GM21360 (cell line): ENCODE results near the gene PDPN.
"Not testable (repeated sequence)": the region's sequence is repeated elsewhere in the genome, so short reads cannot be mapped to it uniquely, and the experiment has no call there.

ENCODE experiments used
- ATAC-seq: cut with Tn5 transposase; IDR thresholded peaks from one replicate; pipeline ENCODE4 v1.9.1; 2021; ENCODE audit warnings: mild to moderate bottlenecking, moderate library complexity; ENCODE audit not compliant: unreplicated experiment

PDPN gene

DNA sequence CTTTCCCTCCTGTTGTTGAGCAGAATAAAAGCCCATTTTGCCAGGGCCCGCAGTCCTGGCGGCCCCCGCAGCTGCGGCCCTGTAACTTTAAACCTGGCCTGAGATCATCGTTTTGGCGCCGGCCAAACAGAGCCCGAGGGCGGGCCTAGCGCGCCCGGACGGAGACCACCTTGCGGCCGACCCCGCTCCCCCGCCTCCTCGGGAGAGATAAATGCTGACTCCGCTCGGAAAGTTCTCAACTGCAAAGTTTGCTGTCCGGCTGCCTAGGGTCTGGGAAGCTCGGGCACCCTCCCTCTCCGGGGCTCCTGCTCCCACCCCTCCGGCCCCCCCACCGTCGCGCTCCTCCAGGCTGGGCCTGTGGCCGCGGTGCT, at the start of gene PDPN:
TSS of gene PDPN (plus strand) at position 238 of the 371 bp plus-strand sequence. CDS start 202 bp downstream, outside the sequence.
- ATAC-seq: no peak

- no peak for ATAC-seq
Measured at GRCh38 chr1:13535227-13535626, 48.4 kb upstream of the PDPN start.

- ATAC-seq: no peak
Measured at GRCh38 chr1:13536571-13536970, 47.1 kb upstream of the PDPN start.

DNA sequence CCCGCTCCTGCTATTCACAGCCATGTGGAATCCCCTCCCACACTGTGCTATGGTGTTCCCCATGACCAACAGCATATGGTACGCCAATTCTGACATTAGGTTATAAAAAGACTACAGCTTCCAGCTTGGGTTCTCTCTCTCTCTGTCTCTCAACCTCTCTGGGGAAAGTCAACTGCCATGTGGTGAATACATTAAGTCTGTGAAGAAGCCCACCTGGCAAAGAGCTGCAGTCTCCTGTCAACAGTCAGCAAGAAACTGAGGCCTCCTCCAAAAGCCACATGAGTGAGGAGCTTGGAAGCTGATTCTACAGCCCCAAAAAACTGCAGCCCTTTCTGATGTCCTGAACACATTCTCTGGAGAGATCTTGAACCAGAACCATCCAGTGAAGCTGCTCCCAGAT, 44.8 kb upstream of the PDPN start:
- ATAC-seq: no peak

- no peak for ATAC-seq
Measured at GRCh38 chr1:13539683-13540082, 43.9 kb upstream of the PDPN start.

GRCh38 chr1:13540866-13541265, 42.8 kb upstream of the PDPN start:
- ATAC-seq: no peak

DNA sequence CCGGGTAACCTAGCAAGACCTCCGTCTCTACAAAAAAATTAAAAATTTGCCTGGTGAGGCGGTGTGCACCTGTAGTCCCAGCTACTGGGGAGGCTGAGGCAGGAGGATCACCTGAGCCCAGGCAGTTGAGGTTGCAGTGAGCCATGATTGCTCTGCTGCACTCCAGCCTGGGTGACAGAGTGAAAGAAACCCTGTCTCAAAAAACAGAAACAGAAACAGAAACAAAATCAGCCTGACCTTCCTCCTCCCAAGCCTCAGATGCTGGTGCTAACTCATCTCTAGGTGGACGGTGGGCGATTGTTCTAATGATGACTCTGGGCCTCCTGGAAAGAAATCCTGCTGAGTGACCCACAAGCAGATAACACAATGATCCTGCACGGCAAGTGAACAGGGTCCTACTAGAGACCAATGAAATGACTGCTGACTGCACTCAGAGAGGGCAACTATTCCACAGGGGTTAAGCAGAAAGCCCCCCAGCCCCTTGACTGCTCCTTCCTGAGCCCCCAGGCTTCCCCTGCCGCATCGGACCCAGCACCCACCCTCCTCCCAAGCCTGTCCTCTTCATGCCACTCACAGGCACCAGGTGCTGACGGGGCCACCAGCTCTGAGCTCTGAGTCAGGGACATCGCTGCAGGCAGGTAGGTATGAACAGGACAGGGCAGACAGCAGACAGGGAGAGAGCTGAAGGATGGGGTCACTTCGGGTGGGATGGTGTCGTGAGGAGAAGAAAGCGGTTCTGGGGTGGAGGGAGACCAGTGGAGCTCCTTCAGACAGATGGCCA, 42.0 kb upstream of the PDPN start:
- no peak for ATAC-seq

- ATAC-seq: no peak
Measured at GRCh38 chr1:13543451-13544220, 40.0 kb upstream of the PDPN start.

DNA sequence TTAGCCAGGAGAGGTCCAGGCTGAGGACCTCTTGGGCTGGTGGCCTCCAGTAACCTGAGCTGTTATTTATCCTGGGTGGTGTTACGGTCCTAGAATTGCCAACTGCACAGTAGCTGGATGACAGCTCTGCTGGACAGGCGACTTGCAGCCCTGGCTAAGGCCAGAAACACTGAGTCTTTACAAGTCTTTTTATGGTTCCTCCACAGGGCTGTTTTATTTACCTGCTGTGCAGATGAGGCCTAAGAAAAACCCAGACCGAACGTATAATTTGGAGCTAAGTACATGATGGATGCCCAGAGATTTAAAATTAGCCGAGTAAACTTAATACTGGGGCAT, 39.4 kb upstream of the PDPN start:
- no peak for ATAC-seq

- no peak for ATAC-seq
Measured at GRCh38 chr1:13546791-13547190, 36.8 kb upstream of the PDPN start.

DNA sequence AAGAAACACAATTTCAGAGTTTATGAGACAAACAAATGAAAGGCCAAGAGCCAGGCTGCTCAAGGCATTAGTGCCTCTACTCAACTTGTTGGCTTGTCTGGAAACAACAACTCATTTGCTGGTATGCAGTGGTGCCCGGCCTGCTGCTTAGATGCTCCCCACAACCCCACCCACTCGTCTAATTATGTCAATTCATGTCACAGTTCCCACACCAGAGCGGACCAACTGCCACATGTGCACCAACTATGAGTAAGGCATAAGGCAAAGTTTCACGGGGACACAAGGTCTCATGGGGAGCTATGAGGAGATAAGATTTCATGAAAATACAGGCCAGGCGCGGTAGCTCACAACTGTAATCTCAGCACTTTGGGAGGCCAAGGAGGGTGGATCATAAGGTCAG, 35.4 kb upstream of the PDPN start:
- ATAC-seq: no peak

GRCh38 chr1:13549021-13549420, 34.6 kb upstream of the PDPN start:
- ATAC-seq: no peak

DNA sequence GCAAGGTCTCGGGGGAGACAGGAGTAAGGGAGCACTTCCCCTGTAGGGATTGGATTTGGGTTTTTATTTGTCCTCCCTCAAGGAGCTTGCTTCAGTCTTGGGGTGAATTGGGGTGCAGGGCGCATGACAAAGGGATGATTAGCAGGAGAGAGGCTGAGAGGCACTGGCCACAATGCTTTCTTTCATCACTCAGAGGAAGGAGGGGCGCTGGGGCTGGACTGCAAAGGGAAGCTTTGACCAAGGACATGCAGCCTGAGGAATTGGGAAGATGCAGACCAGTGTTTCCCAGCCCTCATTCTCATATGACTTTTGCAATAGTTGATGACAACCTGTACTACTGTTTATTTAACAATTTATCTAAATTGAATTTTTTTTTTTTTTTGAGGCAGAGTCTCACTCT, 34.1 kb upstream of the PDPN start:
- ATAC-seq: no peak

GRCh38 chr1:13550663-13551062, 33.0 kb upstream of the PDPN start:
- ATAC-seq: no peak

- ATAC-seq: no peak
Measured at GRCh38 chr1:13554798-13555197, 28.8 kb upstream of the PDPN start.

- ATAC-seq: no peak
Measured at GRCh38 chr1:13556224-13556764, 27.3 kb upstream of the PDPN start.

DNA sequence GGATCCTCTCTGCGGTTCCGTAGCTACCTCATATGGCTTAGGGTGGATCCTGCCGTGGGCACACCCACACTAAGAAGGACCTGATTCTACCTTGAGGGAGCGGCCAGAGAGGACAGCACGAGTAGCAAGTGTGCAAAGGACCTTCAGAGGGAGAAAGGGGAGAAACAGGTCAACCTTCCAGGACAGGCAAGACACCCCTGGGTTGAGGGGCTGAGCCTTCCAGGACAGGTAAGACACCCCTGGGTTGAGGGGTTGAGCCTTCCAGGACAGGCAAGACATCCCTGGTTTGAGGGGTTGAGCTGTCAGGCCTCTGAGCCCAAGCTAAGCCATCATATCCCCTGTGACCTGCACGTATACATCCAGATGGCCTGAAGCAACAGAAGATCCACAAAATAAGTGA, 23.1 kb upstream of the PDPN start:
- no peak for ATAC-seq

GRCh38 chr1:13562981-13563380, 20.7 kb upstream of the PDPN start:
- not testable (repeated sequence) for ATAC-seq

DNA sequence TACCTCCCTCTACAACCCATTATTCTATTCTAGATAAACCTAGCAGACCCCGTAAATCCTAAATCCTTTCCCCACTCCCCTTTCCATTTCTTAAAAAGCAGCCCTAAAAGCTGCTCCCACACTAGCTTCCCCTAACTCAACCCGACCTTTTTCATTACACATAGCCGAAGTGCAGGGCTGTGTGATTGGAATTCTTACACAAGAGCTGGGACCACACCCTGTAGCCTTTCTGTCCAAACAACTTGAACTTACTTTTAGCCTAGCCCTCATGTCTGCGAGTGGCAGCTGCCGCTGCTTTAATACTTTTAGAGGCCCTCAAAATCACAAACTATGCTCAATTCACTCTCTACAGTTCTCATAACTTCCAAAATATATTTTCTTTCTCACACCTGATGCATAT, 19.6 kb upstream of the PDPN start:
- no peak for ATAC-seq

- ATAC-seq: not testable (repeated sequence)
Measured at GRCh38 chr1:13570435-13570834, 13.2 kb upstream of the PDPN start.

DNA sequence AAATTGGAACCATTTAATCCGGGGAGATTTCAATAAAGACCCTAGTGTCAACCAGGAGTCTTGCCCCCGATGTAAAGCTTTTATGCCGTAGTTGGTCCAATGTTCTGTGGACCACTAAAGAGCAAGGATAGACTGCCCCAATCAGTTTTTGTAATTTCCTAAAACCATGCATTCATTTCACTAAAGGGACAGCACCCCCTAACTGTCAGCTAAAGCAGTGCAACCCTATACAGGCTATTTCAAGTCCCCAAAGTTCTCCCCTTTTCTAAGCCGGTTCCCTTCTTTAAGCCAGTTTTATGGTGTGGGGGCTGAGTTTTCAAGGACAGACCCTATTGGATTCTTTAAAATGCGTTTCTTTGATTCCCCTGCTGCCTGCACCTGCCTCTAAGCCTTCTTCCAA, 12.7 kb upstream of the PDPN start:
- no peak for ATAC-seq

DNA sequence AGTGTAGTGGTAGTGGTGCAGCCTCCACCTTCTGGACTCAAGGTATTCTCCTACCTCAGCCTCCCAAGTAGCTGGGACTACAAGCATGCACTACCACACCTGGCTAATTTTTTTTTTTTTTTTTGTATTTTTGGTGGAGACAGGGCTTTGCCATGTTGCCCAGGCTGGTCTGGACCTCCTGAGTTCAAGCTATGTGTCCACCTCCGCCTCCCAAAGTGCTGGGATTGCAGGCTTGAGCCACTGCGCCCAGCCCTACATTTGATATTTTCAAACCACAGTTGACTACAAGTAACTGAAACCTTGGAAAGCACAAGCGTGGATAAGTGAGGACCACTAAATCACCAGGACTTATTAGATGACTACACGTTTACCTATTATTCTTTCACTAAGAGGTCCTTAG, 10.0 kb upstream of the PDPN start:
- ATAC-seq: no peak
